ENCODE results near the gene TRMU. TPM values are rescaled to one million over a fixed set of nuclear protein-coding genes. Genes with fewer than 3 reads are reported as not detected.

Gene TRMU
- total and polyA plus RNA-seq, 10 donors = 23.7 to 59.6 (median 43.3) TPM

- intact Hi-C loops (cut with DNase I; ENCODE audit: low total_unique reads) = no loop called here
- Histone ChIP-seq H3K27me3 (replicated peaks in 1 of 7) (peaks cover 0 to 41% (median 12%) of the 10 kb centered on the region in 7 donors), H3K36me3 (peaks cover 0 to 45% (median 3%) of the 10 kb centered on the region in 6 donors), H3K4me1 (peaks cover 0 to 16% (median 6%) of the 10 kb centered on the region in 6 donors), H3K27ac (no peak overlapping the region), H3K4me3 (no peak overlapping the region), H3K9me3 (no peaks in the 10 kb centered on the region)
- DNase-seq = peak; percentile 60
- no peak for TF ChIP-seq POLR2A (IDR thresholded peaks at IDR 0.05)
- TF ChIP-seq, protein P1, sequence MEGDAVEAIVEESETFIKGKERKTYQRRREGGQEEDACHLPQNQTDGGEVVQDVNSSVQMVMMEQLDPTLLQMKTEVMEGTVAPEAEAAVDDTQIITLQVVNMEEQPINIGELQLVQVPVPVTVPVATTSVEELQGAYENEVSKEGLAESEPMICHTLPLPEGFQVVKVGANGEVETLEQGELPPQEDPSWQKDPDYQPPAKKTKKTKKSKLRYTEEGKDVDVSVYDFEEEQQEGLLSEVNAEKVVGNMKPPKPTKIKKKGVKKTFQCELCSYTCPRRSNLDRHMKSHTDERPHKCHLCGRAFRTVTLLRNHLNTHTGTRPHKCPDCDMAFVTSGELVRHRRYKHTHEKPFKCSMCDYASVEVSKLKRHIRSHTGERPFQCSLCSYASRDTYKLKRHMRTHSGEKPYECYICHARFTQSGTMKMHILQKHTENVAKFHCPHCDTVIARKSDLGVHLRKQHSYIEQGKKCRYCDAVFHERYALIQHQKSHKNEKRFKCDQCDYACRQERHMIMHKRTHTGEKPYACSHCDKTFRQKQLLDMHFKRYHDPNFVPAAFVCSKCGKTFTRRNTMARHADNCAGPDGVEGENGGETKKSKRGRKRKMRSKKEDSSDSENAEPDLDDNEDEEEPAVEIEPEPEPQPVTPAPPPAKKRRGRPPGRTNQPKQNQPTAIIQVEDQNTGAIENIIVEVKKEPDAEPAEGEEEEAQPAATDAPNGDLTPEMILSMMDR (IDR thresholded peaks at IDR 0.05 in 8 of 11, conservative IDR thresholded peaks at IDR 0.05 in 3 of 11) = no peak
- TF ChIP-seq POLR2AphosphoS5 (IDR thresholded peaks at IDR 0.05) = no peak
- 84 to 91% (median 90%) methylated on average over 26 to 35 of the region's 35 CpGs for WGBS, 5 donors
Observed at GRCh38 chr22:46363611-46364321, 28.3 kb downstream of the TRMU start.

- Histone ChIP-seq H3K27ac (no peak overlapping the region), H3K4me3 (no peak overlapping the region), H3K4me1 (peaks cover 0 to 16% (median 6%) of the 10 kb centered on the region in 6 donors), H3K36me3 (peaks cover 0 to 37% (median 0%) of the 10 kb centered on the region in 6 donors), H3K9me3 (no peaks in the 10 kb centered on the region), H3K27me3 (replicated peaks in 1 of 7) (peaks cover 0 to 41% (median 12%) of the 10 kb centered on the region in 7 donors)
- TF ChIP-seq POLR2AphosphoS5 (IDR thresholded peaks at IDR 0.05) (no peak), POLR2A (IDR thresholded peaks at IDR 0.05) (no peak)
- TF ChIP-seq, protein P1 (IDR thresholded peaks at IDR 0.05 in 8 of 11, conservative IDR thresholded peaks at IDR 0.05 in 3 of 11) = no peak
- 65 to 90% (median 78%) methylated on average over 7 to 26 of the region's 26 CpGs for WGBS, 5 donors
- intact Hi-C loops (cut with DNase I; ENCODE audit: low total_unique reads) = loop anchor here (5.0 kb wide), 1 partner anchor 178 kb away; no protein-coding TSS in a partner anchor
- peak; percentile 76 for DNase-seq
Observed at GRCh38 chr22:46364341-46365165, 29.0 kb downstream of the TRMU start.

DNA sequence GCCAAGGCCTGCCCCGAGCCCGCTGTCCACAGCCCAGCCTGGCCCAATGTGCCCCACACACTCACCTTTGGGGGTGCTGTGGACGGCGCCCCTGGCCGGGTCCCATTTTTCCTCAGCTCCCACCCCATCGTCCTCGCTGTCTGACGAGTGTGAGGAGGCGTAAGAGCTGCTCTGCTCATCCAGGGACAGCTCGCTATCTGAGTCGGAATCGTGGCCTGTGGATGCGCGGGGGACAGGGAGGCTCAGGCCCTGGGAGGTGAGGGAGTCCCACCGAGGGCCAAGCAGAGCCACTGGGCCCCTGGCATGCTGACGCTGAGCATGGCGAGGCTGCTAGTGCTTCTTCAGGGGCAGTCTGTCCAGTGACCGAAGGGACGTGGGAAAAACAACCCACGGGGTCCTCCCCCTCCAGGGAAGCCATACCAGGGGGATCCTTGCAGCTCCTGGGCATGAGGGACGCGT, 29.7 kb downstream of the TRMU start:
- H3K4me1 ChIP-seq = peaks cover 0 to 16% (median 8%) of the 10 kb centered on the region in 6 donors
- H3K36me3 ChIP-seq = peaks cover 0 to 30% (median 0%) of the 10 kb centered on the region in 6 donors
- TF ChIP-seq, protein P1 (IDR thresholded peaks at IDR 0.05 in 8 of 11, conservative IDR thresholded peaks at IDR 0.05 in 3 of 11) = no peak
- TF ChIP-seq POLR2AphosphoS5 (IDR thresholded peaks at IDR 0.05) (no peak), POLR2A (IDR thresholded peaks at IDR 0.05) (no peak)
- H3K27me3 ChIP-seq (replicated peaks in 1 of 7) = peaks cover 0 to 41% (median 12%) of the 10 kb centered on the region in 7 donors
- H3K27ac ChIP-seq = no peak overlapping the region
- WGBS, 5 donors = 88 to 95% (median 91%) methylated on average over 14 to 22 of the region's 22 CpGs
- H3K4me3 ChIP-seq = no peak overlapping the region
- peak; percentile 72 for DNase-seq
- no peaks in the 10 kb centered on the region for H3K9me3 ChIP-seq
- intact Hi-C loops (cut with DNase I; ENCODE audit: low total_unique reads) = loop anchor here (5.0 kb wide), 1 partner anchor 177 kb away; no protein-coding TSS in a partner anchor
